Endothelial cell of umbilical vein (primary cell): ENCODE data around the gene APBA2. TPM values are rescaled to one million over a fixed set of nuclear protein-coding genes. Genes with fewer than 3 reads are reported as not detected.

Experiments
- BruUV-seq: library from RNA; stranded (reverse); fragments of 400-500 nt; replicated peaks from 2 replicates; lab custom pipeline; 2021; lab: Mats Ljungman, UMichigan
- CTCF ChIA-PET: fragments of 300-600, 350-600 bp; sonication (Branson Sonifier 250); formaldehyde crosslinking; loops from one replicate; lab custom pipeline; 2021; ENCODE audit warnings: antibody characterized with exemption, inconsistent platforms; lab: Charles Lee
- POLR2A ChIA-PET: fragments of 300-600, 350-600 bp; sonication (Branson Sonifier 250); formaldehyde crosslinking; loops from one replicate; lab custom pipeline; 2021; ENCODE audit warnings: antibody characterized with exemption, inconsistent platforms; lab: Charles Lee
- DNase-seq: peaks from one replicate; pipeline ENCODE4 v3.0.0-alpha.2; 2011; ENCODE audit warnings: low read depth, low spot score
- FAIRE-seq: peaks from 2 replicates; lab custom pipeline; 2011; peaks lifted over from hg19 to GRCh38; lab: Jason Lieb, UNC
- H2AFZ ChIP-seq: 2 replicates; pipeline ENCODE4 v1.6.0; 2012; ENCODE audit warnings: low read depth, low read length, control low read depth, inconsistent platforms
- H3K27ac ChIP-seq: 2 replicates; pipeline ENCODE4 v1.5.1; 2011; ENCODE audit warnings: low read depth, mild to moderate bottlenecking, control low read depth, low read length, moderate library complexity; ENCODE audit not compliant: insufficient read depth
- H3K27me3 ChIP-seq, 2 experiments: 2 replicates each; pipeline versions ENCODE4 v1.6.0 to v1.6.1; 2011; ENCODE audit warnings: low read length in 2 of 2, mixed read lengths in 1 of 2; ENCODE audit not compliant: control insufficient read depth in 2 of 2, insufficient read depth in 2 of 2
- H3K36me3 ChIP-seq, 2 experiments: 2 replicates in 1 of 2; 3 replicates in 1 of 2; pipeline ENCODE4 v1.5.1; 2011; ENCODE audit warnings: low read length in 2 of 2, mild to moderate bottlenecking in 1 of 2, moderate library complexity in 1 of 2; ENCODE audit not compliant: control insufficient read depth in 2 of 2, insufficient read depth in 2 of 2; ENCODE audit errors: extremely low read depth in 1 of 2
- H3K4me1 ChIP-seq: 3 replicates; pipeline ENCODE4 v1.5.1; 2011; ENCODE audit warnings: mild to moderate bottlenecking, low read length; ENCODE audit not compliant: control insufficient read depth, insufficient read depth; ENCODE audit errors: extremely low read depth
- H3K4me2 ChIP-seq: 2 replicates; pipeline ENCODE4 v1.6.1; 2011; ENCODE audit warnings: low read length, control low read depth, mixed read lengths; ENCODE audit not compliant: insufficient read depth
- H3K4me3 ChIP-seq, 3 experiments: fragments of 200-600 bp in 1 of 3; sonication (generic), shearing (Covaris generic) in 1 of 3; replicated peaks in 1 of 3; 2 replicates each; pipeline ENCODE4 v1.5.1; 2011 to 2016; ENCODE audit warnings: control low read depth in 3 of 3, low read length in 3 of 3, mild to moderate bottlenecking in 2 of 3, inconsistent platforms in 1 of 3, low read depth in 1 of 3, moderate library complexity in 1 of 3; ENCODE audit not compliant: insufficient read depth in 1 of 3
- H3K79me2 ChIP-seq: 2 replicates; pipeline ENCODE4 v1.6.0; 2012; ENCODE audit warnings: low read length, inconsistent platforms; ENCODE audit not compliant: control insufficient read depth, insufficient read depth
- H3K9ac ChIP-seq: replicated peaks from 2 replicates; pipeline ENCODE3; 2011; ENCODE audit warnings: low read length, control low read depth; ENCODE audit not compliant: insufficient read depth; ENCODE audit errors: extremely low read depth
- H3K9me1 ChIP-seq: replicated peaks from 3 replicates; pipeline ENCODE4 v1.6.0; 2011; ENCODE audit warnings: mild to moderate bottlenecking, low read length; ENCODE audit not compliant: control insufficient read depth, insufficient read depth; ENCODE audit errors: extremely low read depth
- H3K9me3 ChIP-seq: replicated peaks from 2 replicates; pipeline ENCODE4 v1.5.1; 2012; ENCODE audit warnings: low read length, inconsistent platforms; ENCODE audit not compliant: control insufficient read depth, insufficient read depth
- H4K20me1 ChIP-seq: replicated peaks from 2 replicates; pipeline ENCODE3; 2011; ENCODE audit warnings: mild to moderate bottlenecking, low read length; ENCODE audit not compliant: control insufficient read depth, insufficient read depth; ENCODE audit errors: extremely low read depth
- EZH2 ChIP-seq: IDR thresholded peaks from 2 replicates; pipeline ENCODE4 v1.6.1; 2012; ENCODE audit warnings: borderline replicate concordance, low read depth, mild to moderate bottlenecking, moderate library complexity, low read length, inconsistent platforms; ENCODE audit not compliant: severe bottlenecking
- FOS ChIP-seq: IDR thresholded peaks from 2 replicates; pipeline ENCODE4 v1.6.1; 2011; ENCODE audit warnings: mild to moderate bottlenecking, low read length, moderate library complexity, borderline replicate concordance; ENCODE audit not compliant: insufficient read depth
- GATA2 ChIP-seq: IDR thresholded peaks from 2 replicates; pipeline ENCODE4 v1.7.0; 2011; ENCODE audit warnings: low read depth, mild to moderate bottlenecking, moderate library complexity, mixed read lengths, low read length; ENCODE audit not compliant: insufficient read length, insufficient read depth
- JUN ChIP-seq: IDR thresholded peaks from 2 replicates; pipeline ENCODE4 v1.6.1; 2011; ENCODE audit warnings: borderline replicate concordance, low read depth; ENCODE audit not compliant: insufficient read length, insufficient read depth
- MYC ChIP-seq: IDR thresholded peaks from one replicate; pipeline ENCODE4 v1.6.1; 2011; ENCODE audit warnings: mild to moderate bottlenecking, low read depth, low read length
- POLR2A ChIP-seq: IDR thresholded peaks from 2 replicates; pipeline ENCODE4 v1.6.1; 2012; ENCODE audit warnings: low read depth, mild to moderate bottlenecking, control low read depth, low read length
- POLR2AphosphoS5 ChIP-seq: IDR thresholded peaks from 2 replicates; pipeline ENCODE4 v1.6.1; 2012; ENCODE audit warnings: low read depth, mild to moderate bottlenecking, control low read depth, low read length, moderate library complexity; ENCODE audit not compliant: insufficient read depth
- dilution Hi-C: fragments of 300-500 bp; cut with MboI; formaldehyde crosslinking; loops from one replicate; pipeline ENCODE4 v1.15.0; 2019; ENCODE audit warnings: low sequenced_read_pairs; ENCODE audit not compliant: extremely low pct_ligation_motif_present
- intact Hi-C: fragments of 100-400 bp; cut with micrococcal nuclease; formaldehyde crosslinking; loops from one replicate; pipeline ENCODE4 v1.10.0; 2022
- polyA plus RNA-seq, 4 experiments: library from polyadenylated mRNA; depleted of rRNA in 3 of 4; stranded (reverse) in 3 of 4; unstranded in 1 of 4; fragments of >200 nt; gene quantifications; 2 replicates each; pipeline versions ENCODE4 v1.2.1 to v1.2.3, GENCODE V29; 2011 to 2012; ENCODE audit warnings: missing spikeins in 1 of 4
- total RNA-seq: library from RNA; stranded (reverse); gene quantifications from 2 replicates; pipeline ENCODE4 v1.2.3, GENCODE V29; 2021
- TF ChIP-seq, protein P1 (sequence below): IDR thresholded peaks from 2 replicates; pipeline ENCODE4 v1.6.1; 2011; ENCODE audit not compliant: insufficient read depth, insufficient read length
- TF ChIP-seq, protein P2 (sequence below), 2 donors: IDR thresholded peaks; 1 replicate in 1 of 2; 2 replicates in 1 of 2; pipeline ENCODE4 v1.5.1; 2011; ENCODE audit warnings: low read length in 2 of 2, mild to moderate bottlenecking in 2 of 2, moderate library complexity in 2 of 2, control low read depth in 1 of 2, inconsistent platforms in 1 of 2, low read depth in 1 of 2; ENCODE audit not compliant: insufficient read depth in 1 of 2; ENCODE audit errors: extremely low read depth in 1 of 2

The APBA2 gene
- total and polyA plus RNA-seq, 2 donors (not counting 3 experiments of a cell fraction or from before 2014, with no cell fraction given): 5.7 to 11.1 TPM

DNA sequence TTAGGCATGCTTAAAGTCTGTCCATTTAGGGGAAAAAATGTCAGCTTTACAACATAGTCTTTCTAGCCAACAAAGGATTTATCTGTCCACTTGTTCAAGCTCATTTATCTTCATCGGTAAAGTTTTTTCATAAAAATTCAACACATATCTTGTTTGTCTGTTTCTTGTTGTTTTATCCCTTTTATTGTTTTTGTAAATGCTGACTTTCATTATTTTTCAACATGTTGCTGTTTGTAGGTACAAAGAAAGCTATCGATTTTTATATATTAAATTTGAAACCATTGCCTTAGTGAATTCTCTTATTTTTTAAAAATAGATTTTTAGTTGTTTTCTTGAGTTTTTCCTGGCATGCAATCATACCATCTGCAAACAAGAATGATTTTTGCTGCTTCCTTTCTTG, 198.1 kb downstream of the APBA2 start:
- CTCF ChIA-PET: interaction anchor here (0.8 to 4.7 kb wide), 5 partner anchors 7 to 56 kb away, joined by 3 to 23 read pairs (median 4); no protein-coding TSS in a partner anchor
- intact Hi-C loops: no loop called here

More for the DNA sequence above, 198.1 kb downstream of the APBA2 start:
- Histone ChIP-seq H3K27ac (no peak overlapping the region), H4K20me1 (no peaks in the 10 kb centered on the region), H3K9ac (no peak overlapping the region), H3K4me2 (no peak overlapping the region), H3K27me3 (no peaks in the 10 kb centered on the region), H3K79me2 (no peaks in the 10 kb centered on the region), H3K9me3 (no peaks in the 10 kb centered on the region), H3K36me3 (no peaks in the 10 kb centered on the region), H2AFZ (no peak overlapping the region), H3K4me1 (no peaks in the 10 kb centered on the region), H3K9me1 (no peaks in the 10 kb centered on the region), H3K4me3 (no peak overlapping the region)
- FAIRE-seq (no peak), DNase-seq (no peak)
- POLR2A ChIA-PET: no interaction called here
- no TSS peak for BruUV-seq
- dilution Hi-C loops: no loop called here
- TF ChIP-seq EZH2: no peak
- TF ChIP-seq GATA2: no peak
- TF ChIP-seq, protein P1, sequence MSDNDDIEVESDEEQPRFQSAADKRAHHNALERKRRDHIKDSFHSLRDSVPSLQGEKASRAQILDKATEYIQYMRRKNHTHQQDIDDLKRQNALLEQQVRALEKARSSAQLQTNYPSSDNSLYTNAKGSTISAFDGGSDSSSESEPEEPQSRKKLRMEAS: no peak
- TF ChIP-seq FOS: no peak
- no peak for TF ChIP-seq POLR2AphosphoS5
- TF ChIP-seq, protein P2, sequence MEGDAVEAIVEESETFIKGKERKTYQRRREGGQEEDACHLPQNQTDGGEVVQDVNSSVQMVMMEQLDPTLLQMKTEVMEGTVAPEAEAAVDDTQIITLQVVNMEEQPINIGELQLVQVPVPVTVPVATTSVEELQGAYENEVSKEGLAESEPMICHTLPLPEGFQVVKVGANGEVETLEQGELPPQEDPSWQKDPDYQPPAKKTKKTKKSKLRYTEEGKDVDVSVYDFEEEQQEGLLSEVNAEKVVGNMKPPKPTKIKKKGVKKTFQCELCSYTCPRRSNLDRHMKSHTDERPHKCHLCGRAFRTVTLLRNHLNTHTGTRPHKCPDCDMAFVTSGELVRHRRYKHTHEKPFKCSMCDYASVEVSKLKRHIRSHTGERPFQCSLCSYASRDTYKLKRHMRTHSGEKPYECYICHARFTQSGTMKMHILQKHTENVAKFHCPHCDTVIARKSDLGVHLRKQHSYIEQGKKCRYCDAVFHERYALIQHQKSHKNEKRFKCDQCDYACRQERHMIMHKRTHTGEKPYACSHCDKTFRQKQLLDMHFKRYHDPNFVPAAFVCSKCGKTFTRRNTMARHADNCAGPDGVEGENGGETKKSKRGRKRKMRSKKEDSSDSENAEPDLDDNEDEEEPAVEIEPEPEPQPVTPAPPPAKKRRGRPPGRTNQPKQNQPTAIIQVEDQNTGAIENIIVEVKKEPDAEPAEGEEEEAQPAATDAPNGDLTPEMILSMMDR (IDR thresholded peaks at IDR 0.05; ENCODE audit: extremely low read depth in 1 of 2, insufficient read depth in 1 of 2, low read depth in 1 of 2, low read length in 2 of 2): no peak
- TF ChIP-seq POLR2A: no peak
- no peak for TF ChIP-seq JUN
- TF ChIP-seq MYC: no peak
